HepG2 (cell line): ENCODE measurements around the gene ACP5. TPM values are rescaled to one million over a fixed set of nuclear protein-coding genes. Genes with fewer than 3 reads are reported as not detected.
A peak's percentile ranks its signal among the peaks of the same experiment; 100 is the strongest.

Experiments used
- CBFB ChIP-seq: sonication (generic); formaldehyde crosslinking; IDR thresholded peaks from 2 replicates; pipeline ENCODE4 v1.4.0; 2020; ENCODE audit warnings: missing genetic modification reagents
- DNMT3B ChIP-seq: conservative IDR thresholded peaks from 2 replicates; pipeline ENCODE4 v1.6.1; 2016; ENCODE audit warnings: missing biosample characterization, control low read depth
- HDAC6 ChIP-seq: fragments of 200-600 bp; sonication (generic); IDR thresholded peaks from 2 replicates; pipeline ENCODE4 v1.7.0; 2017; ENCODE audit warnings: mild to moderate bottlenecking, antibody characterized with exemption, low read length, low read depth
- HHEX ChIP-seq: IDR thresholded peaks from 2 replicates; pipeline ENCODE4 v1.6.1; 2016; ENCODE audit warnings: control low read depth
- JUNB ChIP-seq: sonication (generic); formaldehyde crosslinking; IDR thresholded peaks from 2 replicates; pipeline ENCODE4 v1.8.0; 2022; ENCODE audit warnings: missing genetic modification reagents, mild to moderate bottlenecking, borderline replicate concordance
- KDM5A ChIP-seq: fragments of 200-600 bp; sonication (generic); IDR thresholded peaks from 2 replicates; pipeline ENCODE4 v1.7.0; 2018; ENCODE audit warnings: antibody characterized with exemption, mild to moderate bottlenecking, low read length, borderline replicate concordance
- KDM5B ChIP-seq: sonication (generic); formaldehyde crosslinking; IDR thresholded peaks from 2 replicates; pipeline ENCODE4 v1.4.0; 2020; ENCODE audit warnings: missing genetic modification reagents, mild to moderate bottlenecking, borderline replicate concordance
- KLF6 ChIP-seq: IDR thresholded peaks from 2 replicates; pipeline ENCODE4 v1.8.0; 2016; ENCODE audit warnings: missing biosample characterization, missing genetic modification reagents
- ZNF101 ChIP-seq: sonication (generic); formaldehyde crosslinking; IDR thresholded peaks from 2 replicates; pipeline ENCODE4 v1.4.0; 2020; ENCODE audit warnings: mild to moderate bottlenecking, low read depth, missing genetic modification reagents, borderline replicate concordance
- ZNF430 ChIP-seq: sonication (generic); formaldehyde crosslinking; IDR thresholded peaks from 2 replicates; pipeline ENCODE4 v1.9.0; 2021; ENCODE audit warnings: mild to moderate bottlenecking, missing genetic modification reagents
- ZNF570 ChIP-seq: sonication (generic); formaldehyde crosslinking; IDR thresholded peaks from 2 replicates; pipeline ENCODE4 v1.4.0; 2020; ENCODE audit warnings: mild to moderate bottlenecking, missing genetic modification reagents, borderline replicate concordance
- ZZZ3 ChIP-seq: sonication (generic); formaldehyde crosslinking; IDR thresholded peaks from 2 replicates; pipeline ENCODE4 v1.4.0; 2020; ENCODE audit warnings: missing genetic modification reagents, mild to moderate bottlenecking, borderline replicate concordance
- polyA plus RNA-seq, 8 experiments: library from polyadenylated mRNA; depleted of rRNA in 3 of 8; stranded (reverse) in 7 of 8; unstranded in 1 of 8; fragments of >200 nt; fragmentation: Illumina TruSeq in 4 of 8; extraction: Trizol in 4 of 8; gene quantifications; 2 replicates each; pipeline versions ENCODE4 v1.2.1 to v1.2.3, GENCODE V29; 2011 to 2016; ENCODE audit warnings: low read depth in 4 of 8, missing spikeins in 1 of 8, mixed read lengths in 1 of 8; ENCODE audit not compliant: insufficient read depth in 1 of 8
- total RNA-seq, 5 experiments: library from RNA; depleted of rRNA; stranded (reverse); fragments of >200 nt; fragmentation: Illumina TruSeq; extraction: Trizol; gene quantifications; 2 replicates each; pipeline ENCODE4 v1.2.3, GENCODE V29; 2016; ENCODE audit warnings: low read depth in 1 of 5
- TF ChIP-seq, protein P1 (sequence below): conservative IDR thresholded peaks from 2 replicates; pipeline ENCODE4 v1.6.1; 2018; ENCODE audit warnings: missing genetic modification reagents
- TF ChIP-seq, protein P2 (sequence below): sonication (generic); formaldehyde crosslinking; IDR thresholded peaks from 2 replicates; pipeline ENCODE4 v1.4.0; 2020; ENCODE audit warnings: missing genetic modification reagents
- TF ChIP-seq, protein P3 (sequence below): sonication (generic); formaldehyde crosslinking; IDR thresholded peaks from 2 replicates; pipeline ENCODE4 v1.4.0; 2020; ENCODE audit warnings: mild to moderate bottlenecking, missing genetic modification reagents
- TF ChIP-seq, protein P4 (sequence below): sonication (generic); formaldehyde crosslinking; IDR thresholded peaks from 2 replicates; pipeline ENCODE4 v1.8.1; 2023; ENCODE audit warnings: mild to moderate bottlenecking, missing genetic modification reagents, borderline replicate concordance

ACP5 gene
- total and polyA plus RNA-seq, 2 of the 13 experiments (the other 11 are each of a cell fraction or from before 2014, with no cell fraction given): 1.3 to 6.7 TPM

- TF ChIP-seq, protein P1, sequence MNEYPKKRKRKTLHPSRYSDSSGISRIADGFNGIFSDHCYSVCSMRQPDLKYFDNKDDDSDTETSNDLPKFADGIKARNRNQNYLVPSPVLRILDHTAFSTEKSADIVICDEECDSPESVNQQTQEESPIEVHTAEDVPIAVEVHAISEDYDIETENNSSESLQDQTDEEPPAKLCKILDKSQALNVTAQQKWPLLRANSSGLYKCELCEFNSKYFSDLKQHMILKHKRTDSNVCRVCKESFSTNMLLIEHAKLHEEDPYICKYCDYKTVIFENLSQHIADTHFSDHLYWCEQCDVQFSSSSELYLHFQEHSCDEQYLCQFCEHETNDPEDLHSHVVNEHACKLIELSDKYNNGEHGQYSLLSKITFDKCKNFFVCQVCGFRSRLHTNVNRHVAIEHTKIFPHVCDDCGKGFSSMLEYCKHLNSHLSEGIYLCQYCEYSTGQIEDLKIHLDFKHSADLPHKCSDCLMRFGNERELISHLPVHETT (CRISPR knock-in tag): no peak; the same call in 1 of the 2 replicates
- TF ChIP-seq CBFB (CRISPR knock-in tag) (no peak), ZZZ3 (CRISPR knock-in tag) (no peak), ZNF430 (CRISPR knock-in tag) (peak; percentile 93), DNMT3B (peak; percentile 55; the same call in 1 of the 2 replicates), ZNF570 (CRISPR knock-in tag) (no peak), JUNB (no peak), ZNF101 (no peak), KDM5B (CRISPR knock-in tag) (peak; percentile 96), KLF6 (peak; percentile 65; the same call in 1 of the 2 replicates), HDAC6 (no peak), KDM5A (no peak), HHEX (CRISPR knock-in tag) (no peak)
- TF ChIP-seq, protein P2, sequence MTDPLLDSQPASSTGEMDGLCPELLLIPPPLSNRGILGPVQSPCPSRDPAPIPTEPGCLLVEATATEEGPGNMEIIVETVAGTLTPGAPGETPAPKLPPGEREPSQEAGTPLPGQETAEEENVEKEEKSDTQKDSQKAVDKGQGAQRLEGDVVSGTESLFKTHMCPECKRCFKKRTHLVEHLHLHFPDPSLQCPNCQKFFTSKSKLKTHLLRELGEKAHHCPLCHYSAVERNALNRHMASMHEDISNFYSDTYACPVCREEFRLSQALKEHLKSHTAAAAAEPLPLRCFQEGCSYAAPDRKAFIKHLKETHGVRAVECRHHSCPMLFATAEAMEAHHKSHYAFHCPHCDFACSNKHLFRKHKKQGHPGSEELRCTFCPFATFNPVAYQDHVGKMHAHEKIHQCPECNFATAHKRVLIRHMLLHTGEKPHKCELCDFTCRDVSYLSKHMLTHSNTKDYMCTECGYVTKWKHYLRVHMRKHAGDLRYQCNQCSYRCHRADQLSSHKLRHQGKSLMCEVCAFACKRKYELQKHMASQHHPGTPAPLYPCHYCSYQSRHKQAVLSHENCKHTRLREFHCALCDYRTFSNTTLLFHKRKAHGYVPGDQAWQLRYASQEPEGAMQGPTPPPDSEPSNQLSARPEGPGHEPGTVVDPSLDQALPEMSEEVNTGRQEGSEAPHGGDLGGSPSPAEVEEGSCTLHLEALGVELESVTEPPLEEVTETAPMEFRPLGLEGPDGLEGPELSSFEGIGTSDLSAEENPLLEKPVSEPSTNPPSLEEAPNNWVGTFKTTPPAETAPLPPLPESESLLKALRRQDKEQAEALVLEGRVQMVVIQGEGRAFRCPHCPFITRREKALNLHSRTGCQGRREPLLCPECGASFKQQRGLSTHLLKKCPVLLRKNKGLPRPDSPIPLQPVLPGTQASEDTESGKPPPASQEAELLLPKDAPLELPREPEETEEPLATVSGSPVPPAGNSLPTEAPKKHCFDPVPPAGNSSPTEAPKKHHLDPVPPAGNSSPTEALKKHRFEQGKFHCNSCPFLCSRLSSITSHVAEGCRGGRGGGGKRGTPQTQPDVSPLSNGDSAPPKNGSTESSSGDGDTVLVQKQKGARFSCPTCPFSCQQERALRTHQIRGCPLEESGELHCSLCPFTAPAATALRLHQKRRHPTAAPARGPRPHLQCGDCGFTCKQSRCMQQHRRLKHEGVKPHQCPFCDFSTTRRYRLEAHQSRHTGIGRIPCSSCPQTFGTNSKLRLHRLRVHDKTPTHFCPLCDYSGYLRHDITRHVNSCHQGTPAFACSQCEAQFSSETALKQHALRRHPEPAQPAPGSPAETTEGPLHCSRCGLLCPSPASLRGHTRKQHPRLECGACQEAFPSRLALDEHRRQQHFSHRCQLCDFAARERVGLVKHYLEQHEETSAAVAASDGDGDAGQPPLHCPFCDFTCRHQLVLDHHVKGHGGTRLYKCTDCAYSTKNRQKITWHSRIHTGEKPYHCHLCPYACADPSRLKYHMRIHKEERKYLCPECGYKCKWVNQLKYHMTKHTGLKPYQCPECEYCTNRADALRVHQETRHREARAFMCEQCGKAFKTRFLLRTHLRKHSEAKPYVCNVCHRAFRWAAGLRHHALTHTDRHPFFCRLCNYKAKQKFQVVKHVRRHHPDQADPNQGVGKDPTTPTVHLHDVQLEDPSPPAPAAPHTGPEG: 0 out of 2 replicates have a peak, but pooled peaks have one; percentile 44
- TF ChIP-seq, protein P3, sequence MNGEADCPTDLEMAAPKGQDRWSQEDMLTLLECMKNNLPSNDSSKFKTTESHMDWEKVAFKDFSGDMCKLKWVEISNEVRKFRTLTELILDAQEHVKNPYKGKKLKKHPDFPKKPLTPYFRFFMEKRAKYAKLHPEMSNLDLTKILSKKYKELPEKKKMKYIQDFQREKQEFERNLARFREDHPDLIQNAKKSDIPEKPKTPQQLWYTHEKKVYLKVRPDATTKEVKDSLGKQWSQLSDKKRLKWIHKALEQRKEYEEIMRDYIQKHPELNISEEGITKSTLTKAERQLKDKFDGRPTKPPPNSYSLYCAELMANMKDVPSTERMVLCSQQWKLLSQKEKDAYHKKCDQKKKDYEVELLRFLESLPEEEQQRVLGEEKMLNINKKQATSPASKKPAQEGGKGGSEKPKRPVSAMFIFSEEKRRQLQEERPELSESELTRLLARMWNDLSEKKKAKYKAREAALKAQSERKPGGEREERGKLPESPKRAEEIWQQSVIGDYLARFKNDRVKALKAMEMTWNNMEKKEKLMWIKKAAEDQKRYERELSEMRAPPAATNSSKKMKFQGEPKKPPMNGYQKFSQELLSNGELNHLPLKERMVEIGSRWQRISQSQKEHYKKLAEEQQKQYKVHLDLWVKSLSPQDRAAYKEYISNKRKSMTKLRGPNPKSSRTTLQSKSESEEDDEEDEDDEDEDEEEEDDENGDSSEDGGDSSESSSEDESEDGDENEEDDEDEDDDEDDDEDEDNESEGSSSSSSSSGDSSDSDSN (CRISPR knock-in tag): peak; percentile 96
- TF ChIP-seq, protein P4, sequence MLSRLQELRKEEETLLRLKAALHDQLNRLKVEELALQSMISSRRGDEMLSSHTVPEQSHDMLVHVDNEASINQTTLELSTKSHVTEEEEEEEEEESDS: no peak
These were observed 20.0 kb upstream of the ACP5 start, which contains the start of gene ZNF627 (continued) for GRCh38 chr19:11597202-11598102.
